ENCODE measurements around the gene DHRS9.

Gene DHRS9

GRCh38 chr2:169077674-169078240 lies 8.4 kb downstream of the DHRS9 start:
- Histone ChIP-seq H3K36me3 (replicated peaks) (no peaks in the 10 kb centered on the region), H3K27me3 (replicated peaks) (no peaks in the 10 kb centered on the region), H3K4me3 (ENCODE audit: low read depth, low read length) (no peak overlapping the region), H3K27ac (no peak overlapping the region)
- TF ChIP-seq CTCF (IDR thresholded peaks at IDR 0.05; ENCODE audit: low read depth, low read length, missing control alignments), result no peak
- no peak for DNase-seq
- in situ Hi-C loops (cut with HindIII; ENCODE audit: low pct_ligation_motif_present, low sequenced_read_pairs), result no loop called here

- no peak overlapping the region for H3K27ac ChIP-seq
- H3K36me3 ChIP-seq (replicated peaks), result no peaks in the 10 kb centered on the region
- no peaks in the 10 kb centered on the region for H3K27me3 ChIP-seq (replicated peaks)
- H3K4me3 ChIP-seq (ENCODE audit: low read depth, low read length), result no peak overlapping the region
- no peak for DNase-seq
- in situ Hi-C loops (cut with HindIII; ENCODE audit: low pct_ligation_motif_present, low sequenced_read_pairs), result no loop called here
- TF ChIP-seq CTCF (IDR thresholded peaks at IDR 0.05; ENCODE audit: low read depth, low read length, missing control alignments), result no peak
Measured at GRCh38 chr2:169080250-169081069, 11.1 kb downstream of the DHRS9 start.

- Histone ChIP-seq H3K4me3 (ENCODE audit: low read depth, low read length) (no peak overlapping the region), H3K27ac (no peak overlapping the region), H3K27me3 (replicated peaks) (no peaks in the 10 kb centered on the region), H3K36me3 (replicated peaks) (no peaks in the 10 kb centered on the region)
- no peak for DNase-seq
- in situ Hi-C loops (cut with HindIII; ENCODE audit: low pct_ligation_motif_present, low sequenced_read_pairs), result no loop called here
- TF ChIP-seq CTCF (IDR thresholded peaks at IDR 0.05; ENCODE audit: low read depth, low read length, missing control alignments), result no peak
Measured at GRCh38 chr2:169081551-169081950, 12.2 kb downstream of the DHRS9 start.

- Histone ChIP-seq H3K27ac (no peak overlapping the region), H3K36me3 (replicated peaks) (no peaks in the 10 kb centered on the region), H3K4me3 (ENCODE audit: low read depth, low read length) (no peak overlapping the region), H3K27me3 (replicated peaks) (no peaks in the 10 kb centered on the region)
- in situ Hi-C loops (cut with HindIII; ENCODE audit: low pct_ligation_motif_present, low sequenced_read_pairs), result no loop called here
- TF ChIP-seq CTCF (IDR thresholded peaks at IDR 0.05; ENCODE audit: low read depth, low read length, missing control alignments), result no peak
- no peak for DNase-seq
Measured at GRCh38 chr2:169082995-169083394, 13.6 kb downstream of the DHRS9 start.

- Histone ChIP-seq H3K27ac (no peak overlapping the region), H3K27me3 (replicated peaks) (no peaks in the 10 kb centered on the region), H3K4me3 (ENCODE audit: low read depth, low read length) (no peak overlapping the region), H3K36me3 (replicated peaks) (no peaks in the 10 kb centered on the region)
- in situ Hi-C loops (cut with HindIII; ENCODE audit: low pct_ligation_motif_present, low sequenced_read_pairs), result no loop called here
- TF ChIP-seq CTCF (IDR thresholded peaks at IDR 0.05; ENCODE audit: low read depth, low read length, missing control alignments), result no peak
- DNase-seq, result no peak
Measured at GRCh38 chr2:169086893-169087467, 17.6 kb downstream of the DHRS9 start.
